ENCODE measurements around the gene RASGRP2. TPM values are rescaled to one million over a fixed set of nuclear protein-coding genes. Genes with fewer than 3 reads are reported as not detected.

RASGRP2 gene
- polyA plus RNA-seq, 3 donors from 2014 or later = 142 to 165 (median 154) TPM

GRCh38 chr11:64721359-64721699 lies 22.6 kb downstream of the RASGRP2 start:
- Mint-ChIP-seq H3K27me3 (ENCODE audit: low read depth in 3 of 3) (peaks cover 3 to 5% (median 5%) of the 10 kb centered on the region in 3 donors), H3K27ac (no peak overlapping the region), H3K4me1 (peaks cover 14 to 15% of the 10 kb centered on the region in 2 donors), H3K4me3 (no peak overlapping the region), H3K9me3 (no peaks in the 10 kb centered on the region), H3K36me3 (no peaks in the 10 kb centered on the region)
- DNase-seq = no peak

GRCh38 chr11:64720640-64721358 lies 23.1 kb downstream of the RASGRP2 start:
- no peak for DNase-seq
- Mint-ChIP-seq H3K27me3 (ENCODE audit: low read depth in 3 of 3) (peaks cover 3 to 5% (median 5%) of the 10 kb centered on the region in 3 donors), H3K27ac (peak overlapping the region in 2 of 6 donors; percentile 36 to 50), H3K4me3 (peak overlapping the region in 2 of 5 donors; percentile 18 to 48), H3K9me3 (no peaks in the 10 kb centered on the region), H3K4me1 (peaks cover 14 to 15% of the 10 kb centered on the region in 2 donors), H3K36me3 (no peaks in the 10 kb centered on the region)

GRCh38 chr11:64720167-64720566 lies 23.8 kb downstream of the RASGRP2 start:
- Mint-ChIP-seq H3K36me3 (no peaks in the 10 kb centered on the region), H3K27ac (no peak overlapping the region), H3K9me3 (no peaks in the 10 kb centered on the region), H3K4me3 (no peak overlapping the region), H3K4me1 (peaks cover 11 to 15% of the 10 kb centered on the region in 2 donors), H3K27me3 (ENCODE audit: low read depth in 3 of 3) (peaks cover 5 to 7% (median 5%) of the 10 kb centered on the region in 3 donors)
- no peak for DNase-seq

GRCh38 chr11:64719406-64719805 lies 24.5 kb downstream of the RASGRP2 start:
- DNase-seq = no peak
- H3K36me3 Mint-ChIP-seq = no peaks in the 10 kb centered on the region
- no peak overlapping the region for H3K4me3 Mint-ChIP-seq
- H3K4me1 Mint-ChIP-seq = peaks cover 5 to 13% of the 10 kb centered on the region in 2 donors
- H3K27ac Mint-ChIP-seq = no peak overlapping the region
- no peaks in the 10 kb centered on the region for H3K9me3 Mint-ChIP-seq
- peaks cover 9 to 13% (median 12%) of the 10 kb centered on the region in 3 donors for H3K27me3 Mint-ChIP-seq (ENCODE audit: low read depth in 3 of 3)

GRCh38 chr11:64718780-64719124 lies 25.2 kb downstream of the RASGRP2 start:
- no peak for DNase-seq
- H3K36me3 Mint-ChIP-seq = no peaks in the 10 kb centered on the region
- H3K27me3 Mint-ChIP-seq (ENCODE audit: low read depth in 3 of 3) = peaks cover 13 to 19% (median 15%) of the 10 kb centered on the region in 3 donors
- H3K9me3 Mint-ChIP-seq = no peaks in the 10 kb centered on the region
- H3K27ac Mint-ChIP-seq = no peak overlapping the region
- H3K4me3 Mint-ChIP-seq = no peak overlapping the region
- H3K4me1 Mint-ChIP-seq = peaks cover 0 to 9% of the 10 kb centered on the region in 2 donors

GRCh38 chr11:64718084-64718779 lies 25.7 kb downstream of the RASGRP2 start:
- peaks cover 0 to 8% of the 10 kb centered on the region in 2 donors for H3K4me1 Mint-ChIP-seq
- no peak overlapping the region for H3K4me3 Mint-ChIP-seq
- H3K9me3 Mint-ChIP-seq = no peaks in the 10 kb centered on the region
- H3K27ac Mint-ChIP-seq = no peak overlapping the region
- H3K36me3 Mint-ChIP-seq = no peaks in the 10 kb centered on the region
- peaks cover 13 to 19% (median 15%) of the 10 kb centered on the region in 3 donors for H3K27me3 Mint-ChIP-seq (ENCODE audit: low read depth in 3 of 3)
- DNase-seq = no peak

- Mint-ChIP-seq H3K9me3 (no peaks in the 10 kb centered on the region), H3K36me3 (no peaks in the 10 kb centered on the region), H3K4me1 (peaks cover 2 to 7% of the 10 kb centered on the region in 2 donors), H3K4me3 (no peak overlapping the region), H3K27ac (no peak overlapping the region), H3K27me3 (ENCODE audit: low read depth in 3 of 3) (peaks cover 15 to 23% (median 17%) of the 10 kb centered on the region in 3 donors)
- no peak for DNase-seq
These were observed 26.7 kb downstream of the RASGRP2 start for GRCh38 chr11:64717268-64717578.

- no peak for DNase-seq
- H3K4me3 Mint-ChIP-seq = no peak overlapping the region
- no peak overlapping the region for H3K27ac Mint-ChIP-seq
- H3K9me3 Mint-ChIP-seq = no peaks in the 10 kb centered on the region
- H3K27me3 Mint-ChIP-seq (ENCODE audit: low read depth in 3 of 3) = peaks cover 18 to 28% (median 23%) of the 10 kb centered on the region in 3 donors
- peaks cover 8 to 10% of the 10 kb centered on the region in 2 donors for H3K4me1 Mint-ChIP-seq
- no peaks in the 10 kb centered on the region for H3K36me3 Mint-ChIP-seq
These were observed 27.3 kb downstream of the RASGRP2 start for GRCh38 chr11:64716473-64717267.

GRCh38 chr11:64715756-64716472 lies 28.0 kb downstream of the RASGRP2 start:
- no peak for DNase-seq
- Mint-ChIP-seq H3K27me3 (ENCODE audit: low read depth in 3 of 3) (peaks cover 19 to 33% (median 27%) of the 10 kb centered on the region in 3 donors), H3K27ac (no peak overlapping the region), H3K4me3 (no peak overlapping the region), H3K9me3 (no peaks in the 10 kb centered on the region), H3K4me1 (peaks cover 12% of the 10 kb centered on the region in 2 donors), H3K36me3 (no peaks in the 10 kb centered on the region)

- H3K27ac Mint-ChIP-seq = no peak overlapping the region
These were observed 28.8 kb downstream of the RASGRP2 start for GRCh38 chr11:64715110-64715509.

GRCh38 chr11:64714666-64715065 lies 29.3 kb downstream of the RASGRP2 start:
- no peaks in the 10 kb centered on the region for H3K36me3 Mint-ChIP-seq
- H3K27me3 Mint-ChIP-seq (ENCODE audit: low read depth in 3 of 3) = peaks cover 19 to 36% (median 30%) of the 10 kb centered on the region in 3 donors
- no peaks in the 10 kb centered on the region for H3K9me3 Mint-ChIP-seq
- peak overlapping the region in 2 of 5 donors; percentile 28 to 48 for H3K4me3 Mint-ChIP-seq
- H3K27ac Mint-ChIP-seq = no peak overlapping the region
- peaks cover 12 to 16% of the 10 kb centered on the region in 2 donors for H3K4me1 Mint-ChIP-seq
- no peak for DNase-seq

More at GRCh38 chr11:64715110-64715509, 28.8 kb downstream of the RASGRP2 start:
- peaks cover 19 to 35% (median 30%) of the 10 kb centered on the region in 3 donors for H3K27me3 Mint-ChIP-seq (ENCODE audit: low read depth in 3 of 3)
- H3K4me1 Mint-ChIP-seq = peaks cover 12 to 16% of the 10 kb centered on the region in 2 donors
- no peaks in the 10 kb centered on the region for H3K9me3 Mint-ChIP-seq
- peak overlapping the region in 3 of 5 donors; percentile 9 to 48 (median 28) for H3K4me3 Mint-ChIP-seq
- H3K36me3 Mint-ChIP-seq = no peaks in the 10 kb centered on the region
- DNase-seq = no peak

- H3K4me1 Mint-ChIP-seq = peaks cover 12 to 16% of the 10 kb centered on the region in 2 donors
- H3K4me3 Mint-ChIP-seq = peak overlapping the region; percentile 51 to 73 (median 60)
- peak overlapping the region in 1 of 6 donors; percentile 42 for H3K27ac Mint-ChIP-seq
- DNase-seq = no peak
- H3K9me3 Mint-ChIP-seq = no peaks in the 10 kb centered on the region
- peaks cover 17 to 36% (median 31%) of the 10 kb centered on the region in 3 donors for H3K27me3 Mint-ChIP-seq (ENCODE audit: low read depth in 3 of 3)
- no peaks in the 10 kb centered on the region for H3K36me3 Mint-ChIP-seq
These were observed 30.1 kb downstream of the RASGRP2 start for GRCh38 chr11:64713781-64714363.

Data from immature natural killer cell (primary cell).